Activated naive CD4-positive, alpha-beta T cell treated with anti-CD3 and anti-CD28 coated beads, Interleukin-2, amount 50 U/mL, for 24 hours (primary cell): ENCODE measurements around the gene TPH1.

Experiments
- H3K27ac Mint-ChIP-seq: one replicate; pipeline ENCODE4 v1.8.0; 2021; ENCODE audit warnings: mild to moderate bottlenecking, mixed read lengths
- H3K27me3 Mint-ChIP-seq: one replicate; pipeline ENCODE4 v1.8.0; 2021; ENCODE audit warnings: mixed read lengths
- H3K36me3 Mint-ChIP-seq: one replicate; pipeline ENCODE4 v1.8.0; 2021; ENCODE audit warnings: mixed read lengths
- H3K4me1 Mint-ChIP-seq: one replicate; pipeline ENCODE4 v1.8.0; 2021; ENCODE audit warnings: mixed read lengths
- H3K4me3 Mint-ChIP-seq: one replicate; pipeline ENCODE4 v1.8.0; 2021; ENCODE audit warnings: mild to moderate bottlenecking, mixed read lengths
- H3K9me3 Mint-ChIP-seq: one replicate; pipeline ENCODE4 v1.8.0; 2021; ENCODE audit warnings: mixed read lengths

Gene TPH1

GRCh38 chr11:18061351-18061750, 15.3 kb upstream of the TPH1 start:
- no peaks in the 10 kb centered on the region for H3K27me3 Mint-ChIP-seq
- H3K36me3 Mint-ChIP-seq = peaks cover 3% of the 10 kb centered on the region
- H3K9me3 Mint-ChIP-seq = no peaks in the 10 kb centered on the region
- H3K27ac Mint-ChIP-seq = no peak overlapping the region
- no peaks in the 10 kb centered on the region for H3K4me1 Mint-ChIP-seq
- no peak overlapping the region for H3K4me3 Mint-ChIP-seq

GRCh38 chr11:18056561-18057181, 10.6 kb upstream of the TPH1 start:
- no peaks in the 10 kb centered on the region for H3K9me3 Mint-ChIP-seq

GRCh38 chr11:18054511-18055103, 8.5 kb upstream of the TPH1 start:
- Mint-ChIP-seq H3K36me3 (peaks cover 12% of the 10 kb centered on the region), H3K27ac (no peak overlapping the region)

More at GRCh38 chr11:18056561-18057181, 10.6 kb upstream of the TPH1 start:
- H3K27ac Mint-ChIP-seq = no peak overlapping the region
- H3K27me3 Mint-ChIP-seq = no peaks in the 10 kb centered on the region
- no peak overlapping the region for H3K4me3 Mint-ChIP-seq
- peaks cover 11% of the 10 kb centered on the region for H3K36me3 Mint-ChIP-seq
- H3K4me1 Mint-ChIP-seq = no peaks in the 10 kb centered on the region

GRCh38 chr11:18050848-18051247, 4.8 kb upstream of the TPH1 start:
- Mint-ChIP-seq H3K27me3 (peaks cover 16% of the 10 kb centered on the region), H3K9me3 (peaks cover 9% of the 10 kb centered on the region), H3K36me3 (peaks cover 21% of the 10 kb centered on the region), H3K27ac (no peak overlapping the region), H3K4me3 (no peak overlapping the region), H3K4me1 (no peaks in the 10 kb centered on the region)

More at GRCh38 chr11:18054511-18055103, 8.5 kb upstream of the TPH1 start:
- no peak overlapping the region for H3K4me3 Mint-ChIP-seq
- H3K9me3 Mint-ChIP-seq = no peaks in the 10 kb centered on the region
- no peaks in the 10 kb centered on the region for H3K27me3 Mint-ChIP-seq
- no peaks in the 10 kb centered on the region for H3K4me1 Mint-ChIP-seq

GRCh38 chr11:18036456-18036855, 9.6 kb downstream of the TPH1 start:
- Mint-ChIP-seq H3K27me3 (no peaks in the 10 kb centered on the region), H3K4me3 (no peak overlapping the region), H3K36me3 (no peaks in the 10 kb centered on the region), H3K27ac (no peak overlapping the region), H3K9me3 (no peaks in the 10 kb centered on the region), H3K4me1 (no peaks in the 10 kb centered on the region)

GRCh38 chr11:18027475-18027874, 18.6 kb downstream of the TPH1 start:
- Mint-ChIP-seq H3K9me3 (no peaks in the 10 kb centered on the region), H3K4me3 (no peak overlapping the region), H3K36me3 (peaks cover 1% of the 10 kb centered on the region), H3K27me3 (no peaks in the 10 kb centered on the region), H3K4me1 (no peaks in the 10 kb centered on the region), H3K27ac (no peak overlapping the region)

GRCh38 chr11:18022419-18022818, 23.6 kb downstream of the TPH1 start:
- no peaks in the 10 kb centered on the region for H3K27me3 Mint-ChIP-seq
- no peak overlapping the region for H3K27ac Mint-ChIP-seq
- H3K4me3 Mint-ChIP-seq = no peak overlapping the region
- H3K9me3 Mint-ChIP-seq = no peaks in the 10 kb centered on the region
- H3K36me3 Mint-ChIP-seq = peaks cover 4% of the 10 kb centered on the region
- H3K4me1 Mint-ChIP-seq = no peaks in the 10 kb centered on the region

- H3K4me1 Mint-ChIP-seq = peaks cover 9% of the 10 kb centered on the region
- H3K27me3 Mint-ChIP-seq = no peaks in the 10 kb centered on the region
- no peaks in the 10 kb centered on the region for H3K9me3 Mint-ChIP-seq
- H3K36me3 Mint-ChIP-seq = peaks cover 3% of the 10 kb centered on the region
- H3K27ac Mint-ChIP-seq = no peak overlapping the region
- no peak overlapping the region for H3K4me3 Mint-ChIP-seq
These were observed 26.4 kb downstream of the TPH1 start for GRCh38 chr11:18019650-18020049.

GRCh38 chr11:18016789-18017188, 29.3 kb downstream of the TPH1 start:
- Mint-ChIP-seq H3K27me3 (no peaks in the 10 kb centered on the region), H3K4me3 (no peak overlapping the region), H3K27ac (no peak overlapping the region), H3K36me3 (no peaks in the 10 kb centered on the region), H3K9me3 (no peaks in the 10 kb centered on the region), H3K4me1 (peaks cover 31% of the 10 kb centered on the region)

- H3K4me3 Mint-ChIP-seq = peak overlapping the region; percentile 98
- no peaks in the 10 kb centered on the region for H3K27me3 Mint-ChIP-seq
- peaks cover 39% of the 10 kb centered on the region for H3K4me1 Mint-ChIP-seq
- no peaks in the 10 kb centered on the region for H3K36me3 Mint-ChIP-seq
- peak overlapping the region; percentile 49 for H3K27ac Mint-ChIP-seq
- no peaks in the 10 kb centered on the region for H3K9me3 Mint-ChIP-seq
These were observed 31.2 kb downstream of the TPH1 start for GRCh38 chr11:18014876-18015275.

- no peaks in the 10 kb centered on the region for H3K27me3 Mint-ChIP-seq
- H3K4me3 Mint-ChIP-seq = peak overlapping the region; percentile 98
- H3K27ac Mint-ChIP-seq = peak overlapping the region; percentile 97
- H3K9me3 Mint-ChIP-seq = no peaks in the 10 kb centered on the region
- H3K36me3 Mint-ChIP-seq = no peaks in the 10 kb centered on the region
- peaks cover 39% of the 10 kb centered on the region for H3K4me1 Mint-ChIP-seq
These were observed 32.1 kb downstream of the TPH1 start for GRCh38 chr11:18013790-18014507.

GRCh38 chr11:18012906-18013781, 32.9 kb downstream of the TPH1 start, which contains the start of gene SERGEF:
Gene SERGEF (minus strand): TSS chr11:18013047. CDS start chr11:18013010, 37 bp downstream.
- no peaks in the 10 kb centered on the region for H3K9me3 Mint-ChIP-seq
- H3K36me3 Mint-ChIP-seq = no peaks in the 10 kb centered on the region
- H3K4me3 Mint-ChIP-seq = peak within 1 kb of the TSS; percentile 98
- peaks cover 39% of the 10 kb centered on the region for H3K4me1 Mint-ChIP-seq
- no peaks in the 10 kb centered on the region for H3K27me3 Mint-ChIP-seq
- peak within 1 kb of the TSS; percentile 97 for H3K27ac Mint-ChIP-seq

GRCh38 chr11:18012122-18012905, 33.8 kb downstream of the TPH1 start:
- peaks cover 39% of the 10 kb centered on the region for H3K4me1 Mint-ChIP-seq
- peak overlapping the region; percentile 98 for H3K4me3 Mint-ChIP-seq
- H3K36me3 Mint-ChIP-seq = no peaks in the 10 kb centered on the region
- no peaks in the 10 kb centered on the region for H3K9me3 Mint-ChIP-seq
- no peaks in the 10 kb centered on the region for H3K27me3 Mint-ChIP-seq
- peak overlapping the region; percentile 88 for H3K27ac Mint-ChIP-seq

- H3K36me3 Mint-ChIP-seq = no peaks in the 10 kb centered on the region
- no peaks in the 10 kb centered on the region for H3K27me3 Mint-ChIP-seq
- H3K27ac Mint-ChIP-seq = peak overlapping the region; percentile 88
- peaks cover 39% of the 10 kb centered on the region for H3K4me1 Mint-ChIP-seq
- H3K4me3 Mint-ChIP-seq = peak overlapping the region; percentile 98
- H3K9me3 Mint-ChIP-seq = no peaks in the 10 kb centered on the region
These were observed 34.4 kb downstream of the TPH1 start for GRCh38 chr11:18011633-18012032.
